GM21390 (cell line): ENCODE results near the gene ANKRD11.
"Not testable (repeated sequence)": the region's sequence is repeated elsewhere in the genome, so short reads cannot be mapped to it uniquely, and the experiment has no call there.

Experiments used
- ATAC-seq: cut with Tn5 transposase; IDR thresholded peaks from one replicate; pipeline ENCODE4 v1.9.1; 2021; ENCODE audit not compliant: unreplicated experiment

ANKRD11 gene

GRCh38 chr16:89388536-89388935, 101.8 kb downstream of the ANKRD11 start:
- ATAC-seq: no peak

DNA sequence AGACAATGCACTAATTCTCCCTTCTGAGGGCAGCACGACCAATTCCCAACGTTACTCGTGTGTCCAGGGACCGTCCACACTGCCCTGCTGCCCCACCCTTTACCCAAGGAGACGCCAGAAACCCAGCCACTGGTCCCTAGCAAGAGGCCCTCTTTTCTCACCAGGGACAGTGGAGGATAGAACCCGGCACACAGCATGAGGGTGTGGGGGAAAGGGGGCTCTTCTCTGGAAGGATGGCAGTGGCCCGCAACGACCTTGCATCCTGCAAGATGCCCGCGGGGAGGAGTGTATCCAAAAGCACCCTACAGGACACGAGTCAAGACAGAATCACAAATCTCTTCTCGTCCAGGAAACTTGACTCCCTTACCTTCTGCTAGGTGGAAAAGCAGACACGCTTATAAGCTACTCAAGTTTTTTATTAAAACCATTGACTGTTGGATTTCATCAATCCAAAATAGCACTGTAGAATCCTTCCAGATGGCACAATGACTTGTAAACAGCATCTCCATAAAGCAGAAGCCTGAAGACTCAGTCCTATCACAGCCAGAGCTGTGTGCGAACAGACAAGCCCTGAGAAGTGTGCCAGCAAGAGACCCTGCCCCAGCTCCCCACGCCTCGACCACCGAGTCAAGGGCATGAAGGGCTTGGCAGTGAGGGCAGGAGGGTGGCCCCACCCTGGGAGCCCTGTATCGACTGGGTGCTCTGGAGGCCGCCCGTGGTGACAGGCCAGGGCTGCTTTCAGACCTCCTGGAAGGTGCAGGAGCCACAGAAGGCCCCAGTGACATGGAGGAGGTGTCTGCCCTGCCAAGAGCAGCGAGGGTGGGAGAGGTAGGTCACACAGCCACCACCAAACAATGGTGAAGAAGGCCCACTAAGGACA, 103.8 kb downstream of the ANKRD11 start:
- ATAC-seq: no peak

- ATAC-seq: no peak
These were observed 104.6 kb downstream of the ANKRD11 start for GRCh38 chr16:89385712-89386111.

GRCh38 chr16:89384282-89384681, 106.1 kb downstream of the ANKRD11 start:
- no peak for ATAC-seq

DNA sequence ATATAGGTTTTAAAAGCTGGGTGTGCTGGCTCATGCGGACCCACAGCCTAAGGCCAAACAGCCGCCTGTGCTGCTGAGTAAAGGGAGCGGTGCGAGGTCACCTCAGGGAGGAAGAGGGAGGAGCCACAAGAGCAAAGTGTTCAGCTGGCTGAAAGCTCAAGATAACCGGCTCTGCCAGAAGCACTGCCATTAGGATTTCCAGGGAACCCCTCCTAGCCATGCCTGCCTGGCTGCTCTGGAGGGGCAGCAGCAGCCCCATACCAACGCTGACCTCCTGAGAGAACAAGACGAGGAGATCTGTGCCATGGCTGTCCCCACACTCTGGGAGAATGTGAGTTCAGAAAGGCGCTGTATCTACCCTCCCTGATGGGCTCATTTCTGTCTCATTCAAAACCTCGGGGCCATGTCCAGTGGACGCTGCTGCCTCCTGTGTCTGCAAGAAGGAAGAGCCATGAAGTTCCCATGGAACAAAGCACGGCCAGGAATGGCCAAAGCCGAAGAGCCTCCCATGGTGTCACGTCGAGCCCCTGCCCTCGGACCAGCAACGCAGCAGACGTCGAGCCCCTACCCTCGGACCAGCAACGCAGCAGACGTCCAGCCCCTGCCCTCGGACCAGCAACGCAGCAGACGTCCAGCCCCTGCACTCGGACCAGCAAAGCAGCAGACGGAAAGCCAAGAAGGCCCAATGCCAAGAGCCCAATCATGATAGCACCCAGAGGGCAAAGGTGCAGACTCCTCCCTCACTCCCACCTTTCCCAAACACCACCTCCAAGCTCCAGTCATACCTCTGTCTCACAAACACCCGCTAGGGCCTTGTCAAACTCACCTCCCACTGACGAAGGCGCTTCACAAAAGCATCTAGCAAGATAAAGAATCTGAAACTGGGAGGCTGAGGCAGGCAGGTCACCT, 107.0 kb downstream of the ANKRD11 start:
- no peak for ATAC-seq

DNA sequence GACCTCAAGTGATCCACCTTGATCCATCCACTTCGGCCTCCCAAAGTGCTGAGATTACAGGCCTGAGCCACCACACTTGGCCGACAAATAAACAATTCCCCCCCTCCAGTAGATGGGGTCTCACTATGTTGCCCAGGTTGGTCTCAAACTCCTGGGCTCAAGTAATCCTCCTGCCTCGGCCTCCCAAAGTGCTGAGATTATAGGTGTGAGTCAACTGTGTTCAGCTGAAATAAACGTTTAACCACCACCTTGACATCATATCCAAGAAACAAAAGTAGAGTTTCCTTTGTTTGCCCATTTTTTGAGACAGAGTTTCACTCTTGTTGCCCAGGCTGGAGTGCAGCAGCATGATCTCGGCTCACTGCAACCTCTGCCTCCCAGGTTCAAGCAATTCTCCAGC, 107.8 kb downstream of the ANKRD11 start:
- ATAC-seq: not testable (repeated sequence)

GRCh38 chr16:89381788-89382187, 108.6 kb downstream of the ANKRD11 start:
- no peak for ATAC-seq

DNA sequence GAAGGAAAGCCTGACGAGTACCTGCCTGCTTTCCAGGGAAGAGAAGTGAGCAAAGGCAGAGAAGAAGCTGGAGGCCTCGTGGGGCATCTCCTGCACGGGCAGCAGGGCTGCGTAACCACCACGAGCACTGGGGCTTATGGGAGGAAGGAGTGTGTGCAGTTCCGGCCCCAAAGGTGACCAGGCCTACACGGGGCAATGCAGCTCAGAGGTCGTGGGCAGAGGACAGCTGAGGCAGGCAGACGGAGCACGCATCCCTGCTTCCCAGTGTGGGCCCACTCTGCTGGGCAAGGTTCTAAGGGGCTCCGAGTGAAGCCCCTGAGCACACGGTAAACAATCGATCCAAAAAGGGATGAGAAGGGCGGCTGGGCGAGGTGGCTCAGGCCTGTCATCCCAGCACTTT, 109.7 kb downstream of the ANKRD11 start:
- ATAC-seq: no peak

GRCh38 chr16:89378947-89379771, 111.2 kb downstream of the ANKRD11 start:
- ATAC-seq: no peak

GRCh38 chr16:89377453-89377848, 112.9 kb downstream of the ANKRD11 start:
- no peak for ATAC-seq

GRCh38 chr16:89376812-89377452, 113.4 kb downstream of the ANKRD11 start:
- ATAC-seq: no peak

DNA sequence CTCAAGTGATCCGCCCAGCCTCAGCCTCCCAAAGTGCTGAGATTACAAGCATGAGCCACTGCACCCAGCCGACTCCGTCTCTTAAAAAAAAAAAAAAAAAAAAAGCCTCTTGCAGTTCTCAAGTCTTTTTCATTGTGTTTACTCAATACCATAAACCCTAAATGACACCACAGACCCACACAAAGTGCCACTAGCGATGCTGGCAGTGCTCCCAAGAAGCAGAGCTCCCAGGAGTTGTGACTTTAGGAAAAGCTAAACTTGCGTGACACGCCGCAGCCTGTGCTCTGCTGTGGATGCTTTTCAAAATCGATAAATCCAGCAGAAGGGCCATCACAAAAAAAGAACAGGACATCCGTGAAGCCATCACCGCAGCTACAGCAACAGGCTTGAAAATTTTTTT, 114.7 kb downstream of the ANKRD11 start:
- ATAC-seq: no peak

DNA sequence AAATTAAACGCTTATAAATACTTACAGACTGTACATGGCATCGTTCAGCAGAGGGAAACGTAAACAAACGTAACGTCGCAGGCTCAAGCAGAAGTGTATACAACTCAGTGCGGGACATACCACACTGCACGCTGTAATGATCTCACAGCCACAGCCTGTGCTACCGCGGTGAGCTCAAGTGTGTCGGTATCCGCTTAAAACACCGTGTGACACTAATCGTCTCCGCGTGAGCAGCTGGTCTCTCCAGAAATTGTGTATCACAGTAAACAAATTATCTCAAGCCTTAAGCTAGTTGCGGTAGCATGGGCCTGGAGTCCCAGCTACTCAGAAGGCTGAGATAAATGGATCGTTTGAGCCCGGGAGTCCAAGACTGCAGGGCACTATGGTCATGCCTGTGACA, 115.3 kb downstream of the ANKRD11 start:
- ATAC-seq: no peak

DNA sequence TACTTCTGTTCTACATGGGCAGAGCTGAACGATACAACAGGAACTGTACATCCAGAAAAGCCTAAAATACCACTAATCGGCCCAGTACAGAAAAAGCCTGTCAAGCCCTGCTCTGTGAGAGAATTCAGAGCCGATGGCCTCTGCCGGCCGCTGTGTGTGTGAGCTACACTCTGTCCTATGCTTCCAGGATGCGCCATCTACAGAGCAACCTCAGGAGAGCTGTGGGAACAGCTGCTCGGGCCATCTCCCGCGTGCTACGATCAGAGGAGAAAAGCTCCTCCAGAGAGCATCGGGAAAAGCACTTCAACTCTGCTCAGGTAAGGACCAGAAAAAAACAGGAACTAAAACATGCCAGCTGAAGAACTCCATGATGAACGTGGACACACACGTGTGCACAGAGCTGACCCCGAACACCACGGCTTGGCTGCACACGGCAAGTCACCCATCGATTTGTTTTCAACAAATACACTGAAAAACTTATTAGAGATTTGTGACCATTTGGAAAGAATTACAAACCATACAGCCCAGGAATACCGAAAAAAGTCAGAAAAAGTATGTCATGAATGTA, 115.9 kb downstream of the ANKRD11 start:
- no peak for ATAC-seq

- ATAC-seq: no peak
These were observed 116.8 kb downstream of the ANKRD11 start for GRCh38 chr16:89373355-89374110.

DNA sequence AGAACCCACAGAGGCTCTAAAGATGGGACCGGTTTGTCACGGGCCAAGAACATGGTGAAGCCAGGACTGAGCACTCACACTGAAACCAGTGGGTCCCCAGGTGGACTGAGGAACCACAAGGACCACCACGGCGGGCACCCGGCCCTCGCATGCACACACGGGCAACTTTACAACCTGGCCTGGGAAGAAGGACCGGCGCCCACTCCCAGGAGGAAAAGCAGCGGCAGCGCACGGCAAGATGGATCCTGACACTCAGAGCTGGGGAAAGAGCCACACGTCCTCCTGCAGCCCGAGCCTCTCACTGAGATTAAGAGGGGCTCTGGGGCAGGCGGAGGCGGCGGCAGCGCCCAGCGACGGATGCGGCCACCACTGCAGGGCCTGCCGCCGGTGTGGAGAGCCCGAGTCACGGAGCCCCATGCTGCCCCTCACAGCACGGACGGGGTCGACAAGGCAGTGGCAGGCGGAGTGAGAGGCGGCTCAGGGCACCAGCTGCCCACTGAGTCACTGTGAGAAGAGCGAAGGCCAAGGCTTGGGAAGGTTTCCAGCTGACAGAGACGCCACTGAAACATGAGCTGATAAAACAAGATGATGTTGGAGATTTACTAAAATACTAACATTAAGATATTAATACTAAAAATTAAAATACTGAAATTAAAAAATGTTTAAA, 118.3 kb downstream of the ANKRD11 start:
- ATAC-seq: no peak

GRCh38 chr16:89371386-89371785, 119.0 kb downstream of the ANKRD11 start:
- no peak for ATAC-seq

DNA sequence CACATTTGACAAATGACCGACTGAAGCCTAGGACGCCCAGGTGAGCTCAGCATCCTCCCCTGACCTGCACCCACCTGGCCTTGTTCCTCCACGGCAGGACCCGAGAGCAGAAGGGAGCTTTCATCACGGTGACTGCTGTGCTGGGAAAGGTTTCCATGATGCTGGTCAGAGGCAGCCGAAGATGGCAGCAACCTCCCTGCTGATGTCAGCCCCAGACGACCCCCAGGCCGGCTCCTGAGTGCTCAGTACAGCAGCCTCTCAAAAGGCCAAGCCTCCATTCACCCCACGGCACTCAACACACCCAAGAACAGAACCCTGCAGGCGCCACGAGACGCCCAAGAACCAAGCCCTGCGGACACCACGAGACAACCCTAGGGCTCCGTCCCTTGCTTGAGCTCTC, 119.8 kb downstream of the ANKRD11 start:
- no peak for ATAC-seq

- no peak for ATAC-seq
These were observed 120.3 kb downstream of the ANKRD11 start for GRCh38 chr16:89370081-89370511.
